Nephron (organoid): ENCODE data around the gene RPS21.
A peak's percentile ranks its signal among the peaks of the same experiment; 100 is the strongest.

Experiments used
- H3K27ac Mint-ChIP-seq, 3 experiments: 2 replicates each; pipeline ENCODE4 v1.8.0; 2020; ENCODE audit warnings: mixed read lengths in 3 of 3, mild to moderate bottlenecking in 2 of 3, moderate library complexity in 1 of 3
- H3K27me3 Mint-ChIP-seq: 2 replicates; pipeline ENCODE4 v1.8.0; 2021; ENCODE audit warnings: low read depth, mild to moderate bottlenecking, moderate library complexity, mixed read lengths
- H3K36me3 Mint-ChIP-seq: 2 replicates; pipeline ENCODE4 v1.8.0; 2020; ENCODE audit warnings: low read depth, mixed read lengths
- H3K4me1 Mint-ChIP-seq: 2 replicates; pipeline ENCODE4 v1.8.0; 2020; ENCODE audit warnings: mixed read lengths
- H3K4me3 Mint-ChIP-seq, 3 experiments: 2 replicates each; pipeline ENCODE4 v1.8.0; 2020; ENCODE audit warnings: mild to moderate bottlenecking in 3 of 3, mixed read lengths in 3 of 3, moderate library complexity in 2 of 3
- H3K9me3 Mint-ChIP-seq: 2 replicates; pipeline ENCODE4 v1.8.0; 2020; ENCODE audit warnings: mixed read lengths
- CTCF ChIP-seq, 3 experiments: fragments of 200-600 bp; sonication (generic); IDR thresholded peaks; one replicate each; pipeline ENCODE4 v1.5.0; 2021; ENCODE audit warnings: antibody characterized with exemption in 3 of 3; ENCODE audit not compliant: unreplicated experiment in 3 of 3

Gene RPS21

GRCh38 chr20:62359043-62359490 is 27.8 kb upstream of the RPS21 start:
- no peaks in the 10 kb centered on the region for H3K9me3 Mint-ChIP-seq
- TF ChIP-seq CTCF (IDR thresholded peaks at IDR 0.05; ENCODE audit: unreplicated experiment in 3 of 3), result no peak
- H3K4me3 Mint-ChIP-seq, result peak overlapping the region in 2 of 3 experiments; percentile 34 to 44
- peak overlapping the region in 2 of 3 experiments; percentile 38 to 64 for H3K27ac Mint-ChIP-seq
- no peaks in the 10 kb centered on the region for H3K27me3 Mint-ChIP-seq
- H3K4me1 Mint-ChIP-seq, result peaks cover 28% of the 10 kb centered on the region
- no peaks in the 10 kb centered on the region for H3K36me3 Mint-ChIP-seq

- Mint-ChIP-seq H3K9me3 (no peaks in the 10 kb centered on the region), H3K4me3 (no peak overlapping the region), H3K27ac (no peak overlapping the region), H3K36me3 (no peaks in the 10 kb centered on the region), H3K4me1 (peaks cover 28% of the 10 kb centered on the region), H3K27me3 (no peaks in the 10 kb centered on the region)
- TF ChIP-seq CTCF (IDR thresholded peaks at IDR 0.05; ENCODE audit: unreplicated experiment in 3 of 3), result no peak
These were observed 27.3 kb upstream of the RPS21 start for GRCh38 chr20:62359491-62360121.

- Mint-ChIP-seq H3K27ac (no peak overlapping the region), H3K4me3 (peak overlapping the region in 1 of 3 experiments; percentile 23), H3K9me3 (no peaks in the 10 kb centered on the region), H3K4me1 (peaks cover 30% of the 10 kb centered on the region), H3K27me3 (no peaks in the 10 kb centered on the region), H3K36me3 (no peaks in the 10 kb centered on the region)
- TF ChIP-seq CTCF (IDR thresholded peaks at IDR 0.05; ENCODE audit: unreplicated experiment in 3 of 3), result no peak
These were observed 25.8 kb upstream of the RPS21 start for GRCh38 chr20:62360854-62361798.

- peak overlapping the region in 1 of 3 experiments; percentile 35 for H3K4me3 Mint-ChIP-seq
- peak overlapping the region in 2 of 3 experiments; percentile 57 to 80 for H3K27ac Mint-ChIP-seq
- H3K4me1 Mint-ChIP-seq, result peaks cover 26% of the 10 kb centered on the region
- no peaks in the 10 kb centered on the region for H3K9me3 Mint-ChIP-seq
- no peaks in the 10 kb centered on the region for H3K27me3 Mint-ChIP-seq
- no peaks in the 10 kb centered on the region for H3K36me3 Mint-ChIP-seq
- no peak for TF ChIP-seq CTCF (IDR thresholded peaks at IDR 0.05; ENCODE audit: unreplicated experiment in 3 of 3)
These were observed 24.9 kb upstream of the RPS21 start for GRCh38 chr20:62361799-62362589.

- Mint-ChIP-seq H3K4me3 (peak overlapping the region; percentile 30 to 31 (median 31)), H3K9me3 (no peaks in the 10 kb centered on the region)
These were observed 24.3 kb upstream of the RPS21 start for GRCh38 chr20:62362590-62362940.

More at GRCh38 chr20:62362590-62362940, 24.3 kb upstream of the RPS21 start:
- no peaks in the 10 kb centered on the region for H3K27me3 Mint-ChIP-seq
- peak overlapping the region in 2 of 3 experiments; percentile 57 to 80 for H3K27ac Mint-ChIP-seq
- no peaks in the 10 kb centered on the region for H3K36me3 Mint-ChIP-seq
- no peak for TF ChIP-seq CTCF (IDR thresholded peaks at IDR 0.05; ENCODE audit: unreplicated experiment in 3 of 3)
- peaks cover 26% of the 10 kb centered on the region for H3K4me1 Mint-ChIP-seq
